GM18861 (cell line): ENCODE data around the gene PDE1C.
A peak's percentile ranks its signal among the peaks of the same experiment; 100 is the strongest.
"Not testable (repeated sequence)": the region's sequence is repeated elsewhere in the genome, so short reads cannot be mapped to it uniquely, and the experiment has no call there.

ENCODE experiments used
- ATAC-seq: cut with Tn5 transposase; IDR thresholded peaks from one replicate; pipeline ENCODE4 v1.9.1; 2021; ENCODE audit not compliant: unreplicated experiment

Gene PDE1C

GRCh38 chr7:31856337-31856736 lies 213.9 kb downstream of the PDE1C start:
- no peak for ATAC-seq

DNA sequence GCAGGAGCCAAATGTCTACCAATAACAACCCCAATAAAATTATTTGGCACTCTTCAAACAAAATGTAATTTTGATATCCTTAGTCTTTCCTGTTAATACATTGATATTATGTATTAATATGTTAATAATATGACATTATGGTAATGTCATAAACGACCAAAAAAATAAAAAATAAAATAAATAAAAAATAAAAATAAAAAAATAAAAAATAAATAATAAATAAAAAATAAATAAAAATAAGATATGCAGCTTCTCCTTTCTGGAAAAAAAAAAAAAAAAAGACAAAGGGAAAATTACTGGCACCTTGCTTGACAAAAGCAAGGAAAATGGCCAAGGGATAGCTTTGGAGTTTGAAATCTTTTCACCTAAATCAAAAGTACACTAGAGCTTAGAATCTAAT lies 214.7 kb downstream of the PDE1C start:
- ATAC-seq = no peak

DNA sequence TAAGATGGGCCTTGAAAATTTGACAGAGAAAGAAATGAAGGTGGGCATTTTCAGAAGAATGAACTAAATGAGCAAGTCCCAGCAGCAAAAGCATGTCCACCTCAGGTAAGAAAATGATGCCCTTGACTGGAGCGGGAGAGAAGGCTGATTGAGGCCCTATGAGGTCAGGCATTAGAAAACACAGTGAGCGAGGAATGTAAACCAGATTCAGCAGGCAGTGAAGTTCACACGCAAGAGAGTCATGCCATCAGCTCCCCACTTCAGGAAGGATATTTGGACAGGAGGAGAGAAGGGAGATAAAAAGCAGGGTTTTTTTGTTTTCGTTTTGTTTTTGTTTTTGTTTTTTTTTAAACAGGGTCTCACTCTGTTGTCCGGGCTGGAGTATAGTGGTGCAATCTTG lies 216.8 kb downstream of the PDE1C start:
- no peak for ATAC-seq

DNA sequence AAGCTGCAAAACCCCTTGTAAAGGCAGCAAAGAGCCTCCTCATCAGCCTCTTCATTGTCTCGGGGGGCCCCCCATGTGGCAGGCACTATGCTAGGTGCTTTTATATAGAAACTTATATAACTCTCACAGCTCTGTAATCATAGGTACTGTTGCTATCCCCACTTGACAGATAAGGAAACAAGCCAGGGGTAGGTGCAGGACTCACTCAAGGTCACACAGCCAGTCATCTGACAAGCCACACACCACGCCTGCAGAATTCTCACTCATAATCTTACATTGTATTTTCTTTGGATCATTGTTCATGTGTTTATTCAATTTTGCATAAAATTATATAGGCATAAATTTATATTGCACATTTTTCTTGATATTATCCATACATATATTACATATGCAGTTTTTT lies 217.7 kb downstream of the PDE1C start:
- no peak for ATAC-seq

GRCh38 chr7:31851119-31851518 lies 219.1 kb downstream of the PDE1C start:
- no peak for ATAC-seq

DNA sequence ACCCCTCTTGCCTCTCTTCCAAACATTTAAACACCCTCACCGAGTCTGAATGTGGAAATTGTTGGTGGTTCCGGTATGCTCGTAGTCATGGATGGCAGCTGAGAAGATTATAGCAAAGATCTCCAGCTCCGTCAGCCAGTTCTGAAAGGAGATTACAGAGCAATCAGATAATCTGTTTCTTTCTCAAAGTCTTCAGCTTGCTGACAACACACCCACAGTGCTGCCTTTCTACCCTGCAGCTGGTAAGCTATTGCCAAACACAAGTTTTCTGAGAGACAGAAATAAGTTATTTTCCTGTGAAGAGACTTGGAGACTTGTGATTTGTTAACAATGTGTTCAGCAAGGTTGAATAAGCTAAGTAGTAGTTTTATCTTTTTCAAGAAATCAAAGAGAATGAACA lies 219.6 kb downstream of the PDE1C start:
- no peak for ATAC-seq

DNA sequence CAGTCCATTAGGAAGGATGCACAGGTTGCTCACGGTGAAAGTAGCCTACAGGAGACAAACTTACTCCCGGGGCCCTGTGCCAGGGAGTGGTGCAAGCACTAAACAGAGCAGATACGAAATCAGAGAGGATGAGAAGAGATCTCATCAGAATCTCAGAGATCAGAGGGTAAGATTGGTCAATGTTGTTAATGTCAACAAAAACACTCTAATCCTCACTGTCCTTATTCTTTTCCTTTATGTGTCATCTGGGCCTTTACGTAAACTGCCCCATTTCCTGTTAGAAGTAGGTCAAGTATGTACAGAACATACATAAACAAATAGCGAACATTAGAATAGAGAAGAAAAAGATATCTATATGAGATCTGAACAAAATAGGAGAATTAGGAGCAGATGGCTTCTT lies 220.1 kb downstream of the PDE1C start:
- ATAC-seq = no peak

GRCh38 chr7:31835471-31835870 lies 234.7 kb downstream of the PDE1C start:
- no peak for ATAC-seq

GRCh38 chr7:31833625-31834024 lies 236.6 kb downstream of the PDE1C start:
- not testable (repeated sequence) for ATAC-seq

GRCh38 chr7:31828520-31828919 lies 241.7 kb downstream of the PDE1C start:
- no peak for ATAC-seq

- ATAC-seq = no peak
These were observed 244.6 kb downstream of the PDE1C start for GRCh38 chr7:31825576-31825975.

GRCh38 chr7:31819031-31819430 lies 251.2 kb downstream of the PDE1C start:
- ATAC-seq = no peak

GRCh38 chr7:31816810-31817209 lies 253.4 kb downstream of the PDE1C start:
- no peak for ATAC-seq

DNA sequence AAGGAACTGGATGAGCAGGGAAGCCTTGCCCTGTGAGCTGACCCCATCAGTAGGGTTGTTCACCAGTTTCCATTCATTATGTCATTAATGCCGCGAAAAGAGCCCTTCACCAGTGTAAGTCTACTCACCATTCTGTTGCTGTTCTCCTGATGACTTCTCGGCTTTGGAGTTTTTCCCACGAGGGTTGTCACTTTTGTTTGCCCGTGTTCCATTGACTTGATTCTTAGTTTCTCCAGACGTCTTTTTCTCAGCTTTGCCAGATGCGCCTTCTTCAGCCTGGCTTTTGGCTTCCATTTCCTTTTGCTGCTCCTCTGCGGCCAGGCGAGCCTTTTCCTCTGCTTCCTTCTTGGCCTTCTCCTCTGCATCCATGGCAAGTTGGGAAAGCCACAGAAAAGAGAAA lies 254.4 kb downstream of the PDE1C start:
- ATAC-seq = no peak

GRCh38 chr7:31814187-31814586 lies 256.0 kb downstream of the PDE1C start:
- ATAC-seq = no peak

DNA sequence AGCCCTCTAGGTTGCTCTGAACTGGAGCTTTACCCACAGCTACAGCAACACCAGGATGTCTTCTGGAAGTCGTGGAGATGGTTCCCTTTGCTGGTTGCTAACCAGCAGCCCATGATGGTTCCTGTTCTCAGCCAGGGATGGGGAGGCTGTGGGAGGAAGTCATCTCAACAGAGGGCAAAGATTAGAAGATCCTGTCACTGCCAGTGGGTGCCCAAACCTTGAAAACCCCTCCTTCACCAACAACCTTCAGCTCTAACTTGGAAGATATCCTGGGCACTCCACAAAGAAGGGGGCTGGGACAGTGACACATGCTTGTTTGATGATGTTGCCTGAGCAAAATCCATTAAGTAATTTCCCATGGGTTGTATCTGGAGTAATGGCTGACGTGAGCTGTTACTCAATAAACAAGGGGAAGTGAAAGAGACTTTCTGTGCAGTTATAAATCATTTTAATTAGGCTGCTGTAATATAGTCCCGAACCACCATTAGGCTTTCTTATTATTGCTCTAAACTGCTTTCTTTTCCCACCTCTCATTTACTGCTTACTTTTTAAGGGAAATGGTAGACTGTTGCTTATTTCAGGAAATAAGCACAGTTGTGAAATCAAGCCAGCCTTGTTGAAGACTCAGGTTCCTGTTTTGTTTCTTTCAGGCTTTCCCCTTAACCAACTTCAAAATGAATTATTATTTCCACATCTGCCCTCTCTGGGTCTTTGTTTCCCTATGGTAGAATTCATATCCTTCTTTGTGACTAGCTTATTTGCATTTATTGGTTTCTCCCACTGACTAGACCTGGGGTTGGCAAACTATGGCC lies 258.4 kb downstream of the PDE1C start:
- peak; percentile 78 for ATAC-seq

- peak; percentile 90 for ATAC-seq
These were observed 264.9 kb downstream of the PDE1C start for GRCh38 chr7:31805209-31805818.

- ATAC-seq = no peak
These were observed 273.8 kb downstream of the PDE1C start for GRCh38 chr7:31796375-31796774.

DNA sequence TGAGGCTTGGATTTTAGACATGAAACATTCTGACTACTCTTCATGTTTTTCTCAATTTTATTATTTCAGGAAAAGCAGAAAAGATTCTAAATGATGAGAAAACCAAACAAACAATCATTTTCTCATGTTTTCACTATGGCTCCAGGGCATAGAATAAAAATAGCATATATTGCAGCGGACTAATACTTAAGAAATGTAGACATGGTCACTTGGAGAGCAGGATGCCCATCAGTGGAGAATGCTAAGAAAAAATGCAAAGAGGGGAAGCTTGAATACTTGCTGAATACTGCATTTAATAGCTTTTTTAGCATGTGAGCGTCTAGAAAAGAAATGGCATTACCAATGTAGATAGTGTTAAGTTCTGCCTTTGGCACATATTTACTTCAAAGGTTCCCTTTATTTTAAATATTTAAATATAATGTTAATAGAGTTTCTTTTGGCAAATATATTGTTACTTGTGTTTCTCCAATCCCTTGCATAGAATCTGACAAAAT lies 275.3 kb downstream of the PDE1C start:
- ATAC-seq = no peak

DNA sequence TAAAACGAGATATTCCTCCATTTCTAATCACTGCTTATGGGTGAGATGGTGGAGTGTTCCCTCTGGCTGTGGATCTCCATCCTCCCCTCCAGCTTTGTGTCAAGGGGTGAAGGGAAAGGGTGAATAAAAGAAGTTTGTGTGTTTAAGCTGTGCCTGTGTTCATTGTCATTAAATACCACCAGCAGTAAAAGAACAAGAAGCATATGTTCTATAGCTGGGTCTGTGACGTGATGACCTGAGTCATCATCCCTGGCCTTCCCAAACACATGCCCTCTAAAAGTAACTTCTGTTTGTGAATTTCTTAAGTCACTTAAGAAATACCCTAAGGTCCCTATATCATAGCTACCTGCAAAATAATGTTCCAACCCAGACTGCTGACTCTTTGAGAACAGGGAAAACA lies 278.3 kb downstream of the PDE1C start:
- no peak for ATAC-seq

- no peak for ATAC-seq
These were observed 281.1 kb downstream of the PDE1C start for GRCh38 chr7:31788883-31789680.

- ATAC-seq = peak; percentile 96
These were observed 281.8 kb downstream of the PDE1C start for GRCh38 chr7:31788445-31788844.
